K562 (cell line): ENCODE measurements around the gene ZNF428. TPM values are rescaled to one million over a fixed set of nuclear protein-coding genes. Genes with fewer than 3 reads are reported as not detected.
A peak's percentile ranks its signal among the peaks of the same experiment; 100 is the strongest.

ENCODE experiments used
- DIDO1 ChIP-seq: fragments of 450-650 bp; IDR thresholded peaks from 2 replicates; pipeline ENCODE4 v1.6.1; 2016; ENCODE audit warnings: low read depth, missing biosample characterization, missing genetic modification characterization
- EP400 ChIP-seq: fragments of 450-650 bp; IDR thresholded peaks from 2 replicates; pipeline ENCODE4 v1.6.1; 2017; ENCODE audit warnings: antibody characterized with exemption, mild to moderate bottlenecking, moderate library complexity
- HDAC2 ChIP-seq: fragments of 450-650 bp; IDR thresholded peaks from 2 replicates; pipeline ENCODE4 v1.6.1; 2016; ENCODE audit warnings: mild to moderate bottlenecking
- MTA2 ChIP-seq: fragments of 450-650 bp; IDR thresholded peaks from 2 replicates; pipeline ENCODE4 v1.6.1; 2016; ENCODE audit warnings: low read depth
- NCOR1 ChIP-seq: fragments of 450-650 bp; IDR thresholded peaks from 2 replicates; pipeline ENCODE4 v1.6.1; 2016; ENCODE audit warnings: mild to moderate bottlenecking, moderate library complexity
- POU5F1 ChIP-seq: fragments of 150-350 bp; IDR thresholded peaks from 2 replicates; pipeline ENCODE4 v1.6.1; 2014; ENCODE audit warnings: borderline replicate concordance, low read length, low read depth, mild to moderate bottlenecking; ENCODE audit not compliant: partially characterized antibody
- RAD51 ChIP-seq: fragments of 450-650 bp; IDR thresholded peaks from 2 replicates; pipeline ENCODE4 v1.7.1; 2016; ENCODE audit warnings: low read depth, mild to moderate bottlenecking, borderline replicate concordance
- SMARCB1 ChIP-seq: IDR thresholded peaks from 2 replicates; pipeline ENCODE4 v1.6.1; 2011; ENCODE audit warnings: improper control_type of control experiment, low read depth; ENCODE audit not compliant: insufficient read length
- SNRNP70 ChIP-seq: fragments of 200-400 bp; formaldehyde crosslinking; optimal IDR thresholded peaks from 2 replicates; pipeline ENCODE3; 2017; ENCODE audit warnings: low read depth, low read length
- SREBF1 ChIP-seq: fragments of 150-350 bp; IDR thresholded peaks from 2 replicates; pipeline ENCODE4 v1.6.1; 2014; ENCODE audit warnings: antibody characterized with exemption, low read depth, low read length, borderline replicate concordance
- TAF1 ChIP-seq: IDR thresholded peaks from 2 replicates; pipeline ENCODE4 v1.6.1; 2011; ENCODE audit warnings: mild to moderate bottlenecking, low read length, moderate library complexity; ENCODE audit not compliant: insufficient read depth, control insufficient read depth, severe bottlenecking; ENCODE audit errors: extremely low read depth
- TARDBP ChIP-seq: fragments of 450-650 bp; IDR thresholded peaks from 2 replicates; pipeline ENCODE4 v1.6.1; 2016
- TCF7 ChIP-seq: sonication (generic); IDR thresholded peaks from 2 replicates; pipeline ENCODE4 v1.6.1; 2016; ENCODE audit warnings: antibody characterized with exemption, borderline replicate concordance
- YY1 ChIP-seq, 3 experiments: IDR thresholded peaks; 2 replicates each; pipeline ENCODE4 v1.6.1; 2011; ENCODE audit warnings: low read length in 2 of 3, mild to moderate bottlenecking in 2 of 3, moderate library complexity in 2 of 3, borderline replicate concordance in 1 of 3, control low read depth in 1 of 3, low read depth in 1 of 3; ENCODE audit not compliant: insufficient read depth in 3 of 3, insufficient replicate concordance in 2 of 3, control insufficient read depth in 1 of 3, insufficient read length in 1 of 3; ENCODE audit errors: extremely low read depth in 1 of 3
- ZBTB17 ChIP-seq: fragments of 450-650 bp; formaldehyde crosslinking; IDR thresholded peaks from 2 replicates; pipeline ENCODE4 v1.4.0; 2020; ENCODE audit warnings: mild to moderate bottlenecking
- ZFP36 ChIP-seq: fragments of 150-350 bp; IDR thresholded peaks from 2 replicates; pipeline ENCODE4 v1.6.1; 2018; ENCODE audit warnings: low read length, low read depth; ENCODE audit not compliant: partially characterized antibody
- ZNF146 ChIP-seq: IDR thresholded peaks from one replicate; pipeline ENCODE4 v1.6.1; 2018; ENCODE audit warnings: missing compliant biosample characterization; ENCODE audit not compliant: unreplicated experiment
- ZNF655 ChIP-seq: fragments of 250-450 bp; sonication (Bioruptor Pico); IDR thresholded peaks from 2 replicates; pipeline ENCODE4 v1.5.0; 2021
- ZNF707 ChIP-seq: fragments of 250-450 bp; sonication (Bioruptor Pico); conservative IDR thresholded peaks from 2 replicates; pipeline ENCODE4 v1.8.0; 2022; ENCODE audit warnings: inconsistent platforms, mild to moderate bottlenecking, moderate library complexity
- ZNF764 ChIP-seq: fragments of 250-450 bp; sonication (Bioruptor Pico); IDR thresholded peaks from 2 replicates; pipeline ENCODE4 v1.4.0; 2020; ENCODE audit warnings: low read depth, mild to moderate bottlenecking, moderate library complexity
- polyA plus RNA-seq, 8 experiments: library from polyadenylated mRNA; depleted of rRNA in 4 of 8; stranded (reverse) in 5 of 8; unstranded in 3 of 8; fragments of >200 nt; fragmentation: Nextera tagmentation in 2 of 8; fragmentation: Illumina TruSeq in 1 of 8; extraction: Ambion mirVana in 2 of 8; extraction: Trizol in 1 of 8; gene quantifications; 2 replicates each; pipeline versions ENCODE4 v1.2.1 to v1.2.3, GENCODE V29; 2011 to 2014; ENCODE audit warnings: inconsistent platforms in 1 of 8, missing spikeins in 1 of 8
- total RNA-seq, 7 experiments: library from RNA; depleted of rRNA in 6 of 7; stranded (reverse); fragments of >200 nt in 6 of 7; fragmentation: Illumina TruSeq in 2 of 7; extraction: Trizol in 2 of 7; gene quantifications; 2 replicates each; pipeline versions ENCODE4 v1.2.1 to v1.2.3, GENCODE V29; 2011 to 2021; ENCODE audit warnings: low replicate concordance in 1 of 7
- TF ChIP-seq, protein P1 (sequence below): fragments of 450-650 bp; formaldehyde crosslinking; IDR thresholded peaks from 2 replicates; pipeline ENCODE4 v1.4.0; 2020; ENCODE audit warnings: mild to moderate bottlenecking, moderate library complexity
- TF ChIP-seq, protein P2 (sequence below): fragments of 250-450 bp; sonication (Bioruptor Pico); IDR thresholded peaks from 2 replicates; pipeline ENCODE4 v1.8.0; 2021; ENCODE audit warnings: borderline replicate concordance, mild to moderate bottlenecking, moderate library complexity; ENCODE audit not compliant: poor library complexity, severe bottlenecking
- TF ChIP-seq, protein P3 (sequence below): fragments of 250-450 bp; sonication (Bioruptor Pico); IDR thresholded peaks from 2 replicates; pipeline ENCODE4 v1.8.0; 2022; ENCODE audit warnings: inconsistent platforms

The ZNF428 gene
- total and polyA plus RNA-seq, 9 of the 15 experiments (the other 6 are each of a cell fraction or from before 2014, with no cell fraction given) = 0.15 to 85.7 (median 15.9) TPM

- TF ChIP-seq, protein P1, sequence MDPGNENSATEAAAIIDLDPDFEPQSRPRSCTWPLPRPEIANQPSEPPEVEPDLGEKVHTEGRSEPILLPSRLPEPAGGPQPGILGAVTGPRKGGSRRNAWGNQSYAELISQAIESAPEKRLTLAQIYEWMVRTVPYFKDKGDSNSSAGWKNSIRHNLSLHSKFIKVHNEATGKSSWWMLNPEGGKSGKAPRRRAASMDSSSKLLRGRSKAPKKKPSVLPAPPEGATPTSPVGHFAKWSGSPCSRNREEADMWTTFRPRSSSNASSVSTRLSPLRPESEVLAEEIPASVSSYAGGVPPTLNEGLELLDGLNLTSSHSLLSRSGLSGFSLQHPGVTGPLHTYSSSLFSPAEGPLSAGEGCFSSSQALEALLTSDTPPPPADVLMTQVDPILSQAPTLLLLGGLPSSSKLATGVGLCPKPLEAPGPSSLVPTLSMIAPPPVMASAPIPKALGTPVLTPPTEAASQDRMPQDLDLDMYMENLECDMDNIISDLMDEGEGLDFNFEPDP (CRISPR knock-in tag) = no peak
- TF ChIP-seq, protein P2, sequence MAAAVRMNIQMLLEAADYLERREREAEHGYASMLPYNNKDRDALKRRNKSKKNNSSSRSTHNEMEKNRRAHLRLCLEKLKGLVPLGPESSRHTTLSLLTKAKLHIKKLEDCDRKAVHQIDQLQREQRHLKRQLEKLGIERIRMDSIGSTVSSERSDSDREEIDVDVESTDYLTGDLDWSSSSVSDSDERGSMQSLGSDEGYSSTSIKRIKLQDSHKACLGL (CRISPR knock-in tag) = no peak
- TF ChIP-seq EP400 (peak; percentile 72; the same call in 1 of the 2 replicates), TCF7 (no peak), ZNF707 (CRISPR knock-in tag) (no peak; the same call in 1 of the 2 replicates), NCOR1 (0 out of 2 replicates have a peak, but pooled peaks have one; percentile 10), RAD51 (no peak), ZNF764 (peak; percentile 3; the same call in 1 of the 2 replicates), SMARCB1 (no peak), ZBTB17 (CRISPR knock-in tag) (no peak), TAF1 (peak; percentile 64), SREBF1 (no peak), SNRNP70 (no peak), MTA2 (no peak), POU5F1 (peak; percentile 52), ZNF655 (no peak), TARDBP (peak; percentile 12; the same call in 1 of the 2 replicates), ZNF146 (CRISPR knock-in tag) (no peak), YY1 (IDR thresholded peaks at IDR 0.05; ENCODE audit: borderline replicate concordance in 1 of 3, control insufficient read depth in 1 of 3, extremely low read depth in 1 of 3, insufficient read depth in 3 of 3, insufficient read length in 1 of 3, insufficient replicate concordance in 2 of 3, low read depth in 1 of 3, low read length in 2 of 3) (peak in 2 of 3 experiments; percentile 59 to 81), ZFP36 (no peak), HDAC2 (no peak), DIDO1 (tag) (no peak)
- TF ChIP-seq, protein P3, sequence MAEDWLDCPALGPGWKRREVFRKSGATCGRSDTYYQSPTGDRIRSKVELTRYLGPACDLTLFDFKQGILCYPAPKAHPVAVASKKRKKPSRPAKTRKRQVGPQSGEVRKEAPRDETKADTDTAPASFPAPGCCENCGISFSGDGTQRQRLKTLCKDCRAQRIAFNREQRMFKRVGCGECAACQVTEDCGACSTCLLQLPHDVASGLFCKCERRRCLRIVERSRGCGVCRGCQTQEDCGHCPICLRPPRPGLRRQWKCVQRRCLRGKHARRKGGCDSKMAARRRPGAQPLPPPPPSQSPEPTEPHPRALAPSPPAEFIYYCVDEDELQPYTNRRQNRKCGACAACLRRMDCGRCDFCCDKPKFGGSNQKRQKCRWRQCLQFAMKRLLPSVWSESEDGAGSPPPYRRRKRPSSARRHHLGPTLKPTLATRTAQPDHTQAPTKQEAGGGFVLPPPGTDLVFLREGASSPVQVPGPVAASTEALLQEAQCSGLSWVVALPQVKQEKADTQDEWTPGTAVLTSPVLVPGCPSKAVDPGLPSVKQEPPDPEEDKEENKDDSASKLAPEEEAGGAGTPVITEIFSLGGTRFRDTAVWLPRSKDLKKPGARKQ (CRISPR knock-in tag) = no peak
These were observed at the start of gene ZNF428 (continued) for GRCh38 chr19:43619262-43620060.
